Measurements from ENCODE around the gene RNF5. TPM values are rescaled to one million over a fixed set of nuclear protein-coding genes. Genes with fewer than 3 reads are reported as not detected.
A peak's percentile ranks its signal among the peaks of the same experiment; 100 is the strongest.

Gene RNF5
- total and polyA plus RNA-seq, 9 of the 15 experiments (the other 6 are each of a cell fraction or from before 2014, with no cell fraction given), result 62.2 to 245 (median 129) TPM

- TF ChIP-seq TSC22D4 (tag; IDR thresholded peaks at IDR 0.05) (no peak), ZNF445 (CRISPR knock-in tag; IDR thresholded peaks at IDR 0.05; ENCODE audit: low read depth) (no peak), ZMIZ1 (IDR thresholded peaks at IDR 0.05; ENCODE audit: low read depth in 2 of 2, low read length in 2 of 2) (0 out of 4 replicates have a peak, but pooled peaks of 1 of the 2 experiments have one; percentile 27), KHSRP (IDR thresholded peaks at IDR 0.05) (no peak), ZBTB11 (CRISPR knock-in tag; IDR thresholded peaks at IDR 0.05) (no peak), TRIM25 (IDR thresholded peaks at IDR 0.05; ENCODE audit: borderline replicate concordance) (no peak), LCOR (CRISPR knock-in tag; IDR thresholded peaks at IDR 0.05) (no peak), CREB3L1 (IDR thresholded peaks at IDR 0.05; ENCODE audit: borderline replicate concordance, low read depth) (no peak), SMARCA4 (IDR thresholded peaks at IDR 0.05) (peak; percentile 74), PHF21A (IDR thresholded peaks at IDR 0.05; ENCODE audit: borderline replicate concordance, low read depth) (no peak), BMI1 (IDR thresholded peaks at IDR 0.05; ENCODE audit: low read length) (no peak), NR2C1 (IDR thresholded peaks at IDR 0.05) (no peak), NR2C1 (tag; IDR thresholded peaks at IDR 0.05) (no peak)
Observed at GRCh38 chr6:32194825-32195651, 16.8 kb downstream of the RNF5 start (continued).

Data from K562 (cell line).